ENCODE data around the gene TMEM61.

The TMEM61 gene

GRCh38 chr1:54986025-54986424, 5.6 kb downstream of the TMEM61 start:
- DNase-seq: no peak

- no peak for DNase-seq
Measured at GRCh38 chr1:54986533-54986932, 6.1 kb downstream of the TMEM61 start.

DNA sequence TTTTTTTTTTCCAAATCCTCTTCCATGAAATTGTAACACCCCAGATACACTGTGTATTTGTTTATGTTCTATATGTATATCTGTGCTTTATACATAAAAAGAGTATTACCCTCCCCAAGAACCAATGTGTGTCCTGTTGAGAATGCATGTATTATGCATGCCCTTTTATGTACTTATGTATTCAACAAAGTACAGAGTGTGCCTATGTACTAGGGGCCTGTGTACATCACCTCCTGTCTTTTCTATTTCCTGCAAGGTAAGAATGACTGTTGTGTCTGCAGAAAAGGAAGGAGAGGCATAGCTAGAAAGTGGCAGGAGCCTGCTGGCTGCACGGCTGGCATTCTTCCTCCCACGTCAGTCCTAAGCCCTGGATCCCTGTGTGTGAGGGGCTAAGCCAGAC, 7.0 kb downstream of the TMEM61 start:
- no peak for DNase-seq

- DNase-seq: no peak
Measured at GRCh38 chr1:54987919-54988705, 7.7 kb downstream of the TMEM61 start.

GRCh38 chr1:54988975-54989374, 8.5 kb downstream of the TMEM61 start:
- no peak for DNase-seq

- no peak for DNase-seq
Measured at GRCh38 chr1:54989473-54989872, 9.0 kb downstream of the TMEM61 start.

DNA sequence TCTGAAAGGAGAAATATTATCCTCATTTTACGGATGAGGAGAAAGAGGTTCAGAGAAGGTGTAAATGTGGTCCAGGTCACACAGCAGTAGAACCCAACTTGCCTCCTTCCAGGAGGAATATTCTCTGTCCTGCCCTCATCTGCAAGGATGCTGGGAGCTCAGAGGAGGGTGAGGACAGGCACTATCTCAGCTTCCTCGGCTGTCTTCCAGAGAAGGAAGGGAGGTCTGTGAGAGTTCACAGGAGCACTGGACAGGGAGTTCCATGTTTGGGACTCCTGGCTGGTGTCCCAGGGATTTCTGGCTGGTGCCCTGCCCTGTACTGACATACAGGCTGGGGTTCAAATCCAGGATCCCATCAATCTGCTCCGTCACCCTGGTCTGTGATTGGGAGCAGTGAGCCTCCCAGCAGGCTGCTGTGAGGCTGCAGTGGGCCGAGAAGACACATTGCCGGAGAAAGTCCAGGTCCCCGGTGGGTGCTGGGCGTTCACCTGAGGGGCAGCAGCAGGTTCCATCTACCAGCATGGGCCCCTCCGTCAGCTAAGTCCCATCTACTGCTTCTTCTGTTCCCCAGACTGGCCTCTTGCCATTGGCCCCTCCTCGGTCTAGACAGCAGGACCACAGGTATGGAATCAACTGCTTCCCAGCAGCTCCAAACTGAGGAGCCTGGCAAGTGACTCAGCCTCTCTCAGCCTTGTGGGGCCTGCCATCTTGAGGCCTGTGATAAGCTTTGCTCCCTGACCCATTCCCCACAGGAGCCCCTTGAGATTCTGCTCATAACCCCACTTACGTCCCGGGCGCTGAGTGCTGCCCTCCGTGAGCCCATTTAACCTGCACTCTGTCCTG, 9.8 kb downstream of the TMEM61 start:
- DNase-seq: no peak

DNA sequence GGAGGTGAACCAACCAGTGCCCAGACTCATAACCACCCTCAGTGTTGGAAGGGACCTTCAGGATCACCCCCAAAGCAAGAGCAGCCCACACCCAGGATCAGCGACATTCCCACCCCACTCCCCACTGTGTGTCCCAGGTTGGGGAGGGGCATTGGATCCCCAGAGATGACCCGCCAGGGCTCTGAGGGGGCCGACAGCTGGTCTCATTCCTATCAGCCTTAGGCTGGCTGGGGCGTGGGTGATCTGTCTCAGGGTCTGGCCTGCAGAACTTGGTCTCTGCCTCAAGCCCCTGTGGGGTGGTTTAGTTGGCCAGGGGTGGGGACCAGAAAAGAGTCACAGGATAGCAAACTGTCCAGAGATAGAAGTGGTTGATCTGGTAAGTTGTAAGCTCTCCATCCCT, 10.5 kb downstream of the TMEM61 start:
- DNase-seq: no peak

DNA sequence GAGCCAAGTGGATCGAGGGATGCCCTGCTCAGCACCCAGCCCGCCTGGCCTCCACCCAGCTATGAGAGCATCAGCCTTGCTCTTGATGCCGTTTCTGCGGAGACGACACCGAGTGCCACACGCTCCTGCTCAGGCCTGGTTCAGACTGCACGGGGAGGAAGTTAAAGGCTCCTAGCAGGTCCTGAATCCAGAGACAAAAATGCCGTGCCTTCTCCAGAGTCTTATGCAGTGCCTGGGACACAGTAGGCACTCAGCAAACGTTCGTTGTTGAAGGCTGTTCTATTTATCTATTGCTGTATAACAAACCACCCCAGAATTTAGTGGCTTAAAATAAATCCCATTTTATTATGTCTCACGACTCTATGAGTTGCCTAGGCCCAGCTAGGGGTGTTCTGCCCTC, 11.5 kb downstream of the TMEM61 start:
- no peak for DNase-seq

DNA sequence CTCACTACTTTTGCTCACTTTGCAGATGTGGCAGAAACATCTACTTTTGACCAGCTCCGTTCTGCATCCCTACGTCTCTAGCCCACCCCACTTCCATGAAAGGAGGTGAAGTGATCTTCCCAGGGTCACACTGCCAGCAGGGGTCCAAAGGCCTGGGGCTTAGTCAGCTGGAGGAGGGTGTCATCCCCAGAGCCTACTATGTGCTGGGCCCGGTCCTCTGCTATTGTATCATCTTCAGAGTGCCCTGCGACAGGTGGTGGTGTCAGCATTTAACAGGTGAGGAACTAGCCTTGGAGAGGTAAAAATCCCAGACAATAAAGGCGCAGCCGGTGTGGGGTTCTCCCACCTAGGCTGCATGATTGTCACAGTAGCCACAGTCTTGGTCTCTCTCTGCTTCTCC, 12.7 kb downstream of the TMEM61 start:
- DNase-seq: no peak

- DNase-seq: no peak
Measured at GRCh38 chr1:54994355-54994990, 14.0 kb downstream of the TMEM61 start.

GRCh38 chr1:54995013-54995760, 14.8 kb downstream of the TMEM61 start:
- no peak for DNase-seq

DNA sequence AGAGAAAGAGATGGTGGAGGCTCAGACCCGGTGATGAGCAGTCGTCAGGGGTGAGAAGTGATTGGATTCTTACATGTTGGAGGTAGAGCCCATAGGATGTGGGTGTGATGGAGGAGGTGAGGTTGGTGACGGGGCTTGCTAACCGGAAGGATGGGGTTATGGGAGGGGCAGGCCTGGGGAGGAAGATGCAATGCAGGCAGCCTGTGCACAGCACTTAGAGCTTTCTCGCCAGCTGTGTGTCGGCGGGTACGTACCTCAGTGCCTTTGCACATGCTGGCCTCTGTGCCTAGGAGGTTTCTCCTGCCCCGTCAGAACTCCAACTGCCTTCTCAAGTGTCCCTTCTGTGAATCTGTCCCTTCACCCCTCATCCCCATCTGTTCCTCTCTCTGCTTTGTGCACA, 15.4 kb downstream of the TMEM61 start:
- DNase-seq: peak; percentile 32

GRCh38 chr1:54996359-54996868, 16.0 kb downstream of the TMEM61 start:
- peak; percentile 82 for DNase-seq

DNA sequence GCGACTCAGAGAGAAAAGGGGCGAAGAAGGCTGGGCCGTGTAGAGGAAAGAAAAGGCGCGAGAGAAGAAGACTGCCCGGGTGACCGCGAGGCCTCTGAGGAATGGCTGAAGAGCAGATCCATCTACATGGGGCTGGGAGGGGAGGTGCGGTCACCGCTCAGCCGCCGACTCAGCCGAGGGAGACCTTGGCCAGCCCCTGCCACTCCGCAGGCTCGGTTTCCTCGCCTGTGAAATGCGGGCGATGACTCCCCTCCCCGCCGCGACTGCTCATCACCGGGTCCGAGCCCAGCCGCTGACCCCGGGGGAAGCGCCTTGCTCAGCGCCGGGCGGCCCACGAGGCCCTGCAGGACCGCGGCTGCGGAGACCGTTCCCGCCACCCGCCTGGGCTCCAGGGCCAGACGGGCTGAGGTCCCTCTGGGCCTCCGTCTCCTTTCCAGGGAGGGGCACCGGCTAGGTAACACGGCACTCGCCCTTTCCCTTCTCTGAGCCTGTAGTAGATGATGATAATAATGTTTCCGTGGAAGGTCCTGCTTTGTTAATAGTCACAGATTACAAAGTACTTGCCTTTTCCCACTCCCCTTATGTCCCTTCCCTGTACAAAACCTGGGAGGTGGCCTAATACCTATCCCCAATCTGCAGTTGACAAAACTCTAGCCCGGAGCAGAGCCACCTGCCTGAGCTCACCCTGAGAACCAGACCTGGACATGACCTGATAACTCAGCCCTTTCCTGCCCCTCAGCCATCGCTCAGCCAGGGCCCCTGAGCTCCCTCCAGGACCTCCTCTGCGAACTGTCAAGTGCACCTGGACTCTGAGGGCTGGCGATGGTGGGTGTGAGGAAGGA, 16.7 kb downstream of the TMEM61 start:
- DNase-seq: no peak

DNA sequence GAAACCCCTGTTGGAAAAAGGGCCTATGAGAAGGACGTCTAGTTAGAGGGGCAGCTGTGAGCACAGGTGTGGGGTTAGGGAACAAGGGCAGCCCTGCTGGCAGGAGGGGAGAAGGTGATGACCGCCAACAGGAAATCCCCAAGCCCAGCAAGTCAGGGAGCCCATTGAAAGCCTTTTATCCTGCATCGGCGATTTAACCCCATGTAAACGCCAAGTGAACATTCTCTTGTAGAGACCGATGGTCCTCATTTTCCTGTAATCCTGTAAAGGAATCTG, 17.2 kb downstream of the TMEM61 start:
- DNase-seq: no peak

DNA sequence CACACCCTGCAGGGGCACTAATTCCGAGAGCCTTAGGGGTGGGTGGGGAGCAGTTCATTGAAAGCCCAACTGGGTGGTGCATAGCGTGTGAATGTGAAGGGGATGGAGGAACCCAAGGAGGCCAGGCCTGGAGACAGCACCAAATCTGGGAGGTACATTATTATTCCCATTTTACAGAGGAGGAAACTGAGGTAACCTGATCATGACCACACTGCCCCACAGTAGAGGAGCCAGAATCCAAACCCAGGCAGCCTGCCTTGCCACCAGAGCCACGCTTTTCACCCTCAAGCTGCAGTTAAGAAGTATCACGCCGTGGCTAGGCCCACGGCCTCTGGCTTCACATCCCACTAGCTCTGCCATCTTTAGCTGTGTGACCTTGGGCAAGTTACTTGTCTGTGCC, 17.7 kb downstream of the TMEM61 start:
- DNase-seq: no peak

GRCh38 chr1:54998677-54999076, 18.2 kb downstream of the TMEM61 start, which contains the start of gene BSND:
Gene BSND, plus strand, starts transcription at chr1:54998933. Its CDS starts 254 bp downstream, at chr1:54999187.
- DNase-seq: no peak

- DNase-seq: no peak
Measured at GRCh38 chr1:55000110-55001085, 20.0 kb downstream of the TMEM61 start.

GRCh38 chr1:55001311-55001710, 20.9 kb downstream of the TMEM61 start:
- DNase-seq: no peak

GRCh38 chr1:55002686-55003085, 22.3 kb downstream of the TMEM61 start:
- no peak for DNase-seq
